H9 (cell line): ENCODE data around the gene SPATA2. TPM values are rescaled to one million over a fixed set of nuclear protein-coding genes. Genes with fewer than 3 reads are reported as not detected.

Experiments
- DNase-seq: peaks from one replicate; pipeline ENCODE4 v3.0.0-alpha.2; 2017
- H2AFZ ChIP-seq: one replicate; pipeline ENCODE4 v1.6.1; 2013; ENCODE audit warnings: mild to moderate bottlenecking, low read length, control low read depth, moderate library complexity
- H2AK5ac ChIP-seq: 2 replicates; pipeline ENCODE4 v1.6.1; 2013; ENCODE audit warnings: low read length, control low read depth, mixed read lengths; ENCODE audit not compliant: insufficient read length
- H2BK120ac ChIP-seq: one replicate; pipeline ENCODE4 v1.6.1; 2013; ENCODE audit warnings: low read depth, mild to moderate bottlenecking, low read length, control low read depth, inconsistent platforms; ENCODE audit not compliant: poor library complexity, severe bottlenecking
- H2BK12ac ChIP-seq: 2 replicates; pipeline ENCODE4 v1.6.1; 2013; ENCODE audit warnings: low read length, control low read depth, mixed read lengths, low read depth; ENCODE audit not compliant: insufficient read length
- H2BK15ac ChIP-seq: 2 replicates; pipeline ENCODE4 v1.6.1; 2013; ENCODE audit warnings: low read depth, low read length, control low read depth
- H2BK20ac ChIP-seq: one replicate; pipeline ENCODE4 v1.6.1; 2013; ENCODE audit warnings: low read depth, mild to moderate bottlenecking, low read length, control low read depth, inconsistent platforms; ENCODE audit not compliant: poor library complexity, severe bottlenecking
- H2BK5ac ChIP-seq: 2 replicates; pipeline ENCODE4 v1.6.1; 2013; ENCODE audit warnings: low read length, control low read depth, mixed read lengths; ENCODE audit not compliant: insufficient read length
- H3K14ac ChIP-seq: 2 replicates; pipeline ENCODE4 v1.6.1; 2013; ENCODE audit warnings: low read length, control low read depth; ENCODE audit not compliant: insufficient read depth
- H3K18ac ChIP-seq: 2 replicates; pipeline ENCODE4 v1.6.1; 2013; ENCODE audit warnings: low read depth, mild to moderate bottlenecking, mixed read lengths, low read length, control low read depth; ENCODE audit not compliant: insufficient read length
- H3K23ac ChIP-seq: 2 replicates; pipeline ENCODE4 v1.6.1; 2013; ENCODE audit warnings: low read length, control low read depth, mixed read lengths, low read depth; ENCODE audit not compliant: insufficient read length
- H3K23me2 ChIP-seq: 2 replicates; pipeline ENCODE4 v1.6.1; 2013; ENCODE audit warnings: low read depth, mild to moderate bottlenecking, mixed read lengths, low read length, control low read depth; ENCODE audit not compliant: insufficient read length, poor library complexity, severe bottlenecking
- H3K27ac ChIP-seq: 2 replicates; pipeline ENCODE4 v1.5.1; 2013; ENCODE audit warnings: low read length, control low read depth, mixed read lengths, low read depth; ENCODE audit not compliant: insufficient read length
- H3K27me3 ChIP-seq: 2 replicates; pipeline ENCODE4 v1.6.1; 2013; ENCODE audit warnings: low read length, control low read depth, inconsistent platforms; ENCODE audit not compliant: insufficient read depth
- H3K4ac ChIP-seq: 2 replicates; pipeline ENCODE4 v1.6.1; 2013; ENCODE audit warnings: low read depth, mild to moderate bottlenecking, control low read depth, inconsistent platforms, low read length, moderate library complexity
- H3K4me1 ChIP-seq: 2 replicates; pipeline ENCODE4 v1.6.1; 2013; ENCODE audit warnings: low read length, control low read depth, inconsistent platforms; ENCODE audit not compliant: insufficient read depth
- H3K4me2 ChIP-seq: 2 replicates; pipeline ENCODE4 v1.6.1; 2013; ENCODE audit warnings: low read length, control low read depth, mixed read lengths; ENCODE audit not compliant: insufficient read length, insufficient read depth
- H3K56ac ChIP-seq: 2 replicates; pipeline ENCODE4 v1.6.1; 2013; ENCODE audit warnings: low read depth, mild to moderate bottlenecking, mixed read lengths, low read length, control low read depth; ENCODE audit not compliant: insufficient read length
- H3K79me1 ChIP-seq: 2 replicates; pipeline ENCODE4 v1.6.1; 2013; ENCODE audit warnings: low read depth, mild to moderate bottlenecking, moderate library complexity, low read length, control low read depth, inconsistent platforms; ENCODE audit not compliant: insufficient read depth, poor library complexity, severe bottlenecking
- H3K79me2 ChIP-seq: 2 replicates; pipeline ENCODE4 v1.6.1; 2013; ENCODE audit warnings: low read length, control low read depth, inconsistent platforms; ENCODE audit not compliant: insufficient read depth
- H3K9ac ChIP-seq: 2 replicates; pipeline ENCODE4 v1.6.1; 2013; ENCODE audit warnings: low read length, control low read depth, mixed read lengths; ENCODE audit not compliant: insufficient read length; ENCODE audit errors: extremely low read depth
- H3K9me3 ChIP-seq: one replicate; pipeline ENCODE4 v1.6.1; 2013; ENCODE audit warnings: low read depth, low read length, inconsistent platforms; ENCODE audit not compliant: control insufficient read depth
- H3T11ph ChIP-seq: one replicate; pipeline ENCODE4 v1.6.1; 2013; ENCODE audit warnings: mild to moderate bottlenecking, low read length, control low read depth, inconsistent platforms
- H4K20me1 ChIP-seq: one replicate; pipeline ENCODE4 v1.6.1; 2013; ENCODE audit not compliant: control insufficient read depth, insufficient read length, insufficient read depth
- H4K5ac ChIP-seq: 2 replicates; pipeline ENCODE4 v1.6.1; 2013; ENCODE audit warnings: low read depth, mild to moderate bottlenecking, mixed read lengths, low read length, control low read depth; ENCODE audit not compliant: insufficient read length
- H4K8ac ChIP-seq: replicated peaks from 2 replicates; pipeline ENCODE4 v1.6.1; 2013; ENCODE audit warnings: low read length, control low read depth, mixed read lengths, low read depth; ENCODE audit not compliant: insufficient read length
- H4K91ac ChIP-seq: 2 replicates; pipeline ENCODE4 v1.6.1; 2013; ENCODE audit warnings: low read depth, mild to moderate bottlenecking, moderate library complexity, mixed read lengths, low read length, control low read depth; ENCODE audit not compliant: insufficient read length
- H3K27ac Mint-ChIP-seq, 3 experiments: 2 replicates in 2 of 3; 3 replicates in 1 of 3; pipeline ENCODE4 v1.8.0; 2020 to 2021; ENCODE audit warnings: mixed read lengths in 3 of 3, mild to moderate bottlenecking in 1 of 3, moderate library complexity in 1 of 3
- H3K27me3 Mint-ChIP-seq: 2 replicates; pipeline ENCODE4 v1.8.0; 2021; ENCODE audit warnings: low read depth, mild to moderate bottlenecking, moderate library complexity, mixed read lengths
- H3K36me3 Mint-ChIP-seq, 3 experiments: 2 replicates in 2 of 3; 3 replicates in 1 of 3; pipeline ENCODE4 v1.8.0; 2020 to 2021; ENCODE audit warnings: low read depth in 3 of 3, mixed read lengths in 3 of 3; ENCODE audit not compliant: insufficient read depth in 1 of 3
- H3K4me1 Mint-ChIP-seq, 2 experiments: 2 replicates each; pipeline ENCODE4 v1.8.0; 2020; ENCODE audit warnings: mixed read lengths in 2 of 2
- H3K4me3 Mint-ChIP-seq, 2 experiments: 2 replicates in 1 of 2; 3 replicates in 1 of 2; pipeline ENCODE4 v1.8.0; 2020 to 2021; ENCODE audit warnings: mild to moderate bottlenecking in 2 of 2, mixed read lengths in 2 of 2, moderate library complexity in 1 of 2
- H3K9me3 Mint-ChIP-seq, 2 experiments: 2 replicates in 1 of 2; 3 replicates in 1 of 2; pipeline ENCODE4 v1.8.0; 2020; ENCODE audit warnings: mild to moderate bottlenecking in 2 of 2, mixed read lengths in 2 of 2, moderate library complexity in 1 of 2
- WGBS: extraction: QIAGEN DNeasy Blood & Tissue Kit; methylation state at CpG from one replicate; pipeline ENCODE4 v1.1.7; 2013; ENCODE audit warnings: missing lambda C conversion rate, low lambda C conversion rate, mixed read lengths; ENCODE audit not compliant: insufficient read length; ENCODE audit errors: extremely low coverage; 5-methylcytosine and 5-hydroxymethylcytosine counted together
- total RNA-seq: library from RNA; stranded (reverse); gene quantifications from 2 replicates; pipeline ENCODE4 v1.2.1, GENCODE V29; 2021
- TF ChIP-seq, protein P1 (sequence below): fragments of 200-600 bp; sonication (generic); conservative IDR thresholded peaks from 3 replicates; pipeline ENCODE4 v1.8.0; 2021; ENCODE audit warnings: antibody characterized with exemption, mild to moderate bottlenecking

The SPATA2 gene
- total RNA-seq, 1 experiment from 2014 or later: 9.6 TPM

DNA sequence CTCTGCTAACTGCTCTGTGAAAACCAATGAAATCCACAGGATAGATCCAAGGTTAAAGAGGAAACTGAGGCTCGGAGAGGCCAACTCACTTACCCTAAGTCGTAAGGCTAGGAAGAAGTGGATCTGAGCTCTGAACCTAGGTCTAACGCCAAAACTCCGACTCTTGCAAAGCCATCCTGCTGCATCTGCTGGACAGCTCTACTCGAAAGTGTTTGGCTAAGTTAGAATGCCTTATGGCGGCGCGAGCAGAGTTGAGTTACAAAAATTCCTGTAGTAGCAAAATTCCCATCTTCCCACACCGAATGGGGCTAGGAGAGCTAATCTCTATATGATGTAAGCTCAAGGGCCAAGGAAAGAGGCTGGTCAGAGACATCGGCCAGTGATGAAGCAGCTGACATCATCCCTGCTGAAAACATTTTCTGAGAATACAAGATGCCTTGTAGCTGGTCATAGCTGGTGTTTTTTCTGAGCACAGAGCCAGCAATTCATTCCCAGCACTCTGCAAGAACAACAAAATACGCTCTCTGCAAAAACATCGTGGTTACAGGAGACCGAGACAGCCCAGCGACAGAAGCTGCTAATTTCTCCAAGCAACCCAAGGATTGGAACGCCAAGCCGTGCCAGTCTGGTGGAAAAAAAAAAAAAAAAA lies 1.8 kb downstream of the SPATA2 start:
- Mint-ChIP-seq H3K36me3 (peaks cover 0 to 6% (median 3%) of the 10 kb centered on the region in 3 experiments; a peak in 4 of 7 replicates), H3K9me3 (no peaks in the 10 kb centered on the region; a peak in 1 of 5 replicates), H3K27me3 (no peaks in the 10 kb centered on the region; the same call in 1 of the 2 replicates), H3K4me3 (peak overlapping the region; percentile 97 to 99), H3K27ac (no peak overlapping the region), H3K4me1 (peaks cover 16 to 20% of the 10 kb centered on the region in 2 experiments)
- no peak overlapping the region for H4K91ac ChIP-seq
- no peak overlapping the region for H3K27ac ChIP-seq
- H3K4me2 ChIP-seq: no peak overlapping the region
- H4K20me1 ChIP-seq: no peaks in the 10 kb centered on the region
- H3K23me2 ChIP-seq: peaks cover 10% of the 10 kb centered on the region
- H3K23ac ChIP-seq: no peak overlapping the region
- H3K56ac ChIP-seq: no peak overlapping the region
- H2BK5ac ChIP-seq: no peak overlapping the region
- no CpG with 5 or more reads among the region's 16 CpGs for WGBS
- peaks cover 9% of the 10 kb centered on the region for H3K79me1 ChIP-seq
- no peaks in the 10 kb centered on the region for H3K9me3 ChIP-seq
- no peak overlapping the region for H4K8ac ChIP-seq
- no peak overlapping the region for H4K5ac ChIP-seq
- no peak overlapping the region for H3K9ac ChIP-seq
- TF ChIP-seq, protein P1, sequence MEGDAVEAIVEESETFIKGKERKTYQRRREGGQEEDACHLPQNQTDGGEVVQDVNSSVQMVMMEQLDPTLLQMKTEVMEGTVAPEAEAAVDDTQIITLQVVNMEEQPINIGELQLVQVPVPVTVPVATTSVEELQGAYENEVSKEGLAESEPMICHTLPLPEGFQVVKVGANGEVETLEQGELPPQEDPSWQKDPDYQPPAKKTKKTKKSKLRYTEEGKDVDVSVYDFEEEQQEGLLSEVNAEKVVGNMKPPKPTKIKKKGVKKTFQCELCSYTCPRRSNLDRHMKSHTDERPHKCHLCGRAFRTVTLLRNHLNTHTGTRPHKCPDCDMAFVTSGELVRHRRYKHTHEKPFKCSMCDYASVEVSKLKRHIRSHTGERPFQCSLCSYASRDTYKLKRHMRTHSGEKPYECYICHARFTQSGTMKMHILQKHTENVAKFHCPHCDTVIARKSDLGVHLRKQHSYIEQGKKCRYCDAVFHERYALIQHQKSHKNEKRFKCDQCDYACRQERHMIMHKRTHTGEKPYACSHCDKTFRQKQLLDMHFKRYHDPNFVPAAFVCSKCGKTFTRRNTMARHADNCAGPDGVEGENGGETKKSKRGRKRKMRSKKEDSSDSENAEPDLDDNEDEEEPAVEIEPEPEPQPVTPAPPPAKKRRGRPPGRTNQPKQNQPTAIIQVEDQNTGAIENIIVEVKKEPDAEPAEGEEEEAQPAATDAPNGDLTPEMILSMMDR: no peak
- no peak overlapping the region for H3K14ac ChIP-seq
- H2BK20ac ChIP-seq: no peak overlapping the region
- DNase-seq: no peak
- H3K4me1 ChIP-seq: peaks cover 2% of the 10 kb centered on the region; the same call in 1 of the 2 replicates
- H2BK120ac ChIP-seq: no peak overlapping the region
- H3K27me3 ChIP-seq: no peaks in the 10 kb centered on the region
- H2AFZ ChIP-seq: no peak overlapping the region
- H3K79me2 ChIP-seq: peaks cover 18% of the 10 kb centered on the region; the same call in 1 of the 2 replicates
- no peak overlapping the region for H3K4ac ChIP-seq
- H2AK5ac ChIP-seq: no peak overlapping the region
- no peak overlapping the region for H2BK12ac ChIP-seq
- H2BK15ac ChIP-seq: no peak overlapping the region
- H3K18ac ChIP-seq: no peak overlapping the region
- H3T11ph ChIP-seq: no peak overlapping the region
